ENCODE results near the gene GRAMD2B.
A peak's percentile ranks its signal among the peaks of the same experiment; 100 is the strongest.

GRAMD2B gene

GRCh38 chr5:126480824-126481223 is 57.6 kb downstream of the GRAMD2B start:
- no peak for DNase-seq (ENCODE audit: low read depth)

DNA sequence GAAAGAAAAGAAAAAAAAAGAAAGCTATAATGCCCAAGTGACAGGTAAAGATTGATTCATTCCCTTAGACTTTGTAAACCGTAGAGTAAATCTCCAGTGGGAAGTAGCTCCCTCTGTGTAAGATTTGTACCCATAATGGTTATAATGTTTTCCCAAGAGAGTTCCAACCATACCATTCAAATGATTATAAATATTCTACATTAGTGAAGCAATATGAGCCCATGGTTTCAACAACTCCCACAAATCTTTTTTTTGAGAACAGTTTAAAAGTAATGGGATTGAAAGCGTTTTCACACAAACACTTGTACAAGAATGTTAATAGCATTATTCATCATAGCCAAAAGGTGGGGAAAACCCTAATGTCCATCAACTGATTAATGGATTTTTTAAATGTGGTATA is 58.0 kb downstream of the GRAMD2B start:
- DNase-seq (ENCODE audit: low read depth): no peak

- no peak for DNase-seq (ENCODE audit: low read depth)
Measured at GRCh38 chr5:126482591-126482990, 59.4 kb downstream of the GRAMD2B start.

- no peak for DNase-seq (ENCODE audit: low read depth)
Measured at GRCh38 chr5:126483156-126483555, 59.9 kb downstream of the GRAMD2B start.

DNA sequence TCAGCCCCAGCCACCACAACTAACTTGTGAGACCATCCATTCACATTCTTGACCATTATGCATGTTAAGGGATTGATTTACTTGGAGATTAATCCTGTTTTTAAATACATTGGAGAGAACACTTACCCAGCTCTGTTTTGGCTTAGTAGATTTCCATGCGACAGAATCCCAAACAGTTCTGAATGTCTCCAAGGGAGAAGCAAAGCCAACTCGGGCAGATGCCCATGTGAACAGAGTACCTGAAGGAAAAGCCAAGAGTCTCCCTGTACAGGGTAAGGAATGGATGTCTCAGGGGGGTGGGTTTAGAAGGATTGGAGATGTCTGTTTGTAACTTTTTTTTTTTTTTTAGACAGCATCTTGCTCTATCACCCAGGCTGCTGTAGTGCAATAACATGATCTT is 61.0 kb downstream of the GRAMD2B start:
- DNase-seq (ENCODE audit: low read depth): no peak

DNA sequence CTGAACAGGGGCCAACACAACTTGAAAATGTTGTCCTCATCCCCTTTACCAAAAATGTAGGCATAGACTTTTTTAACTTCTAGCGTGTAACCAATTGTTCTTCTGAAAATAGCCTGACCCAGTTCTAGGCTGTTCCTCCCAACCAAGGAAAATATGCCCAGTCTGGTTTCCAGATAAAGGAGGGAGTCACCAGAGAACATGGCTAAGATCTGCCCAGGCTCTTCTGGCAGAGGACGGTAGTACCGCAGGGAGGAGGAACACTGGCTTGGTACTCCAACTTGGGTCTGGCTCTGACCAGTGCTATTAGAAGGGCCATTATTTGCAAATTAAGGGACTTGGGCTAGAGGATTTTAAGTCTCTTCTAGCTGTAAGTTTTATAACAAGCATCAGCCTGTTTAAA is 63.1 kb downstream of the GRAMD2B start:
- DNase-seq (ENCODE audit: low read depth): no peak

DNA sequence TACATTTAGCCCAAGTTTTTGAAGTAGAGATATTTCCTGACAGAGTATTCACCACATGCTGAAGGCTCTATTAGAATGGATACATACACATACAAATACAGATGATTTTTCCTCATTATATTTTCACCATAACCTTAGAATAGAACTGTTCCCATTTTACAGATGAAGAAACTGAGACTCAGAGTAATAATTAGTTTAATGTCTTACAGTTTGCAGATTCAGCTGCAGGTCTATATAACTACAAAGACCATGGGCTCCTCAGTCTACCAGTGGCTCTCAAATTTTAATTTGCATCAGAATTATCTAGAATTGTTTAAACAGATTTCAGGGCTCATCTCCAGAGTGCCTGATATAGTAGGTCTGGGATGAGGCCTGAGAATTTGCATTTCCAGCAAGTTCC is 64.4 kb downstream of the GRAMD2B start:
- DNase-seq (ENCODE audit: low read depth): no peak

- no peak for DNase-seq (ENCODE audit: low read depth)
Measured at GRCh38 chr5:126488443-126489065, 65.3 kb downstream of the GRAMD2B start.

- peak; percentile 14 for DNase-seq (ENCODE audit: low read depth)
Measured at GRCh38 chr5:126490167-126490940, 67.1 kb downstream of the GRAMD2B start.

GRCh38 chr5:126492939-126493338 is 69.7 kb downstream of the GRAMD2B start:
- peak; percentile 45 for DNase-seq (ENCODE audit: low read depth)

DNA sequence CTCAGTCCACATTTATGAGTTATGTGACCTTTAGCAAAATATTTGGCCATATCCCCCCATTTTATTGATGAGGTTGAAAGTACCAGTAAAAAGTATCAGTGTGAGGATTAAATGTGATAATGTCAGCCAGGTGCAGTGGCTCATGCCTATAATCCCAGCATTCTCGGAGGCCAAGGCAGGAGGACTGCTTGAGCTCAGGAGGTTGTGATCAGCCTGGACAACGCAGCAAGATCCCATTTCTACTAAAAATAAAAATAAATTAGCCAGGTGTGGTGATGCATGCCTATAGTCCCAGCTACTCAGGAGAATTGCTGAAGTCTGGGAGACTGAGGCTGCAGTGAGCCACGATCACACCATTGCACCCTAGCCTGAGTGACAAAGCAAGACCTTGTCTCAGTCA is 71.2 kb downstream of the GRAMD2B start:
- no peak for DNase-seq (ENCODE audit: low read depth)

DNA sequence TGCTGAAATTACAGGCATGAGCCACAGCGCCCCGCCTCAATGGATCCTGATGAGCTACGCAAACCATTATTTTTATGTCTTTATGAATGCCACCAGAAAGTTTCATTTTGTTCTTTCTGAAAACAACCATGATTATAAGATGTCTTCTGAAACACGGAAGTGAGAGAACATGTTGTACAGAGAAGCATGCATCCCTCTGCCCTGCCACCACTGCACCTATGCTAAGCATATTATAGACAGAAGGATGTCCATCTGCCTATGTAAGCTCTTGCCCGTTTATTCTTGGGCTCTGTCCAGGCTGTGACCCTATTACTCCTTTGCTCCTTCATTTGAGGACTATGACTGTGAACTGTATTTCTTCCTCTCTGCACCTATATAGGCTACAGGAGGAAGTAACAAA is 74.3 kb downstream of the GRAMD2B start:
- no peak for DNase-seq (ENCODE audit: low read depth)

DNA sequence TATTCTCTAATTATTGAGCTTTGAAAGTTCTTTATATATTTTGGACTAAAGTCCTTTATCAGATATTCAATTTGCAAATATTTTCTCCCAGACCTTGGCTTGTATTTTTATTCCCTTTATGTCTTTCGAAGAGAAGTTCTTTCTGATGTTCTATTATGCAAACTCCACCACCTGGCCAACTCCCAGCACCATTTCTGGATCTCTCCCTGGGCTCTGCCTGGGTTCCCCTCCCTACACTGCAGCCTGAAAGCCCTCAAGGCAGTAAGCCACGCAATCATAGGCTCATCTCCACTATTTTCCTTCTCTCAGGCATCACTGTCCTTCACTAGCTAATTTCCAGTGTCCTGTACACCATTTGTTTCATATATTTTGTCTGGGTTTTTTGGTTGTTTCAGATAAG is 76.1 kb downstream of the GRAMD2B start:
- DNase-seq (ENCODE audit: low read depth): no peak

GRCh38 chr5:126499853-126500342 is 76.7 kb downstream of the GRAMD2B start:
- DNase-seq (ENCODE audit: low read depth): peak; percentile 45

GRCh38 chr5:126501448-126501847 is 78.2 kb downstream of the GRAMD2B start:
- DNase-seq (ENCODE audit: low read depth): no peak

GRCh38 chr5:126503602-126504104 is 80.4 kb downstream of the GRAMD2B start:
- DNase-seq (ENCODE audit: low read depth): no peak

DNA sequence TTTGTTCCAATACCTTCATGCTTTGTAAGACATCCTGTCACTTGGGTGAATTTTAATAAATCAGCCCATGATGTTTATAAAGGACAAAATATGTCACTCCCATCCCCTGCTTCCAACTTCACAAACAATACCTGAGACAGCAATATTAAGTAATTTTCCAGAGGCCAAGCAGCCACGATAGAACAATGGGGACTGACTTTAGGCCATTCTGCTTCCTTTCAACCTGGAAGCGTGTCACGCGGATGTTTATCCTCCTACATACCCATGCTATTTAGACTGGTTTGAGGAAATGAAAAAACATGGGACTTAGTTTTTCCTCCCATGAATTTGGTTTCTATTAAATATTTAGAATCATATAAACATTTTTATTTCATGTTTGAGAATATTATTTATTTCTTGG is 82.9 kb downstream of the GRAMD2B start:
- DNase-seq (ENCODE audit: low read depth): no peak

DNA sequence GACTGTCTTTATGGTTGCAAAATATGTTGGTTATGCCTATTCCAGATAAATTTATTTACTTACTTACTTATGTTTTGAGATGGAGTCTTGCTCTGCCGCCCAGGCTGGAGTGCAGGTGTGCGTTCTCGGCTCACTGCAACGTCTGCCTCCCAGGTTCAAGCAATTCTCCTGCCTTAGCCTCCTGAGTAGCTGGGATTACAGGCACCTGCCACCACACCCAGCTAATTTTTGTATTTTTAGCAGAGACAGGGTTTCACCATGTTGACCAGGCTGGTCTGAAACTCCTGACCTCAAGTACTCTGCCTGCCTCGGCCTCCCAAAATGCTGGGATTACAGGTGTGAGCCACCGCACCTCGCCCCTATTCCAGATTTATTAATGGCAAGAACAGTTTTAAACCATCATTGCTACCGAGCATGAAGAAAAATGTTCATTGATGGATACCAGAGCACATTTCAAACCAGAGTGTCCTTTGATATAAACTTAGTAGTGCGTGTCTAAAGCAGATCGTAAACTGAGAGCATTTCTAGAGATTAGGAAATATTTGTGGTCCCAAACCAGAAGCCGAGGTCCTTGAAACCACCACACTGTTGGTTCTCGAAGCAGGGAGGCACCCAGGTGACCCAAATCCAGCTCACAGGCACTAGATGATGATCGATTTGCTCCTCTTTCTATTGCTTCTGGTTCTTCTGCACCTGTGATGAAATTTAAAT is 85.2 kb downstream of the GRAMD2B start:
- DNase-seq (ENCODE audit: low read depth): no peak

- DNase-seq (ENCODE audit: low read depth): peak; percentile 55
Measured at GRCh38 chr5:126508962-126509279, 85.7 kb downstream of the GRAMD2B start.

DNA sequence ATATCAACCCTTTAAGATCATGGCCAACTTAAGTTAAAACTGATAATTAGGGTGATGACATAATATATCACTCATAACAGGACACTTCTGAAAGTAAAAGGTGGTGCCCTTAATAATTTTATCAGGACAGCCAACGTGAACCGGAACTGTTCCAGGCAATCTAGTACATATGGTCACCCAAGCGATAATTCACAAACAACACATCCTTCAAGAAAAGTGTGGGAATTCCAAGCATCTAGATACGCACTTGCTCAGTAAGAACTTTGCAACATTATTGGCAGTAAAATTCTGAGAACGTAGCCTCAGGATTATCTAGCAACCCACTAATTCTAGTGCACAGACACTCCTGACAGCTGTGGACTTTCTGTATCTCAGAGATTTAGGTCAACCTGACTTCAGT is 86.1 kb downstream of the GRAMD2B start:
- DNase-seq (ENCODE audit: low read depth): no peak

DNA sequence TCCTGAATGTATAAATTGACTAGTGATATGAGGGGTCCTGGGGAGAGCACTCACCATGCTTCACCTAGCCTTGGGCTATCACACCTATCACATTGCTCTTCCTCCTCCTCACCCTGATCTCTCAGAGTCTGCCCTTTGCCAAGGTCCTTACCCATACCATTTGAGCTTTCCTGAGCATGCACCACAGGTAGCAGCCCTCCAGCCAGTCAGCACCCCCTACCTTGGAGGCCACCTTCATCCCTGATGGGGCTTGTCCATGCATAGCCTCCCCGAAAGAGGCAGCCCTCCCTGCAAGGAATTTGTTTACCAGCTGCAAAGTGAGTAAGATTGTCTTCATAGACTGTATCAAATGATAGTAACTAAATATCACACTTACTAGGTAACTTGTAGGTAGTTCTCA is 88.8 kb downstream of the GRAMD2B start:
- DNase-seq (ENCODE audit: low read depth): no peak

GRCh38 chr5:126512451-126512850 is 89.2 kb downstream of the GRAMD2B start:
- no peak for DNase-seq (ENCODE audit: low read depth)

GRCh38 chr5:126513302-126513701 is 90.1 kb downstream of the GRAMD2B start:
- DNase-seq (ENCODE audit: low read depth): no peak
